H1 (cell line): Measurements from ENCODE around the gene EFCAB8.

ENCODE experiments used
- ATF2 ChIP-seq: IDR thresholded peaks from 2 replicates; pipeline ENCODE4 v1.6.1; 2012; ENCODE audit warnings: low read length, inconsistent platforms
- CEBPB ChIP-seq: IDR thresholded peaks from 2 replicates; pipeline ENCODE4 v1.6.1; 2012; ENCODE audit warnings: low read depth, low read length
- CTCF ChIP-seq, 3 experiments: IDR thresholded peaks; 1 replicate in 2 of 3; 2 replicates in 1 of 3; pipeline versions ENCODE4 v1.5.1 to v1.6.1; 2011; ENCODE audit warnings: low read length in 3 of 3, mild to moderate bottlenecking in 3 of 3, inconsistent platforms in 2 of 3, low read depth in 1 of 3, moderate library complexity in 1 of 3; ENCODE audit not compliant: insufficient read depth in 1 of 3; ENCODE audit errors: control extremely low read depth in 1 of 3
- EP300 ChIP-seq, 2 experiments: IDR thresholded peaks; 1 replicate in 1 of 2; 2 replicates in 1 of 2; pipeline ENCODE4 v1.6.1; 2011 to 2012; ENCODE audit warnings: low read depth in 2 of 2, low read length in 2 of 2, mild to moderate bottlenecking in 2 of 2, borderline replicate concordance in 1 of 2, inconsistent platforms in 1 of 2, moderate library complexity in 1 of 2
- EZH2 ChIP-seq: fragments of 200-600 bp; sonication (generic); IDR thresholded peaks from 2 replicates; pipeline ENCODE4 v1.7.1; 2012; ENCODE audit warnings: low read depth, mild to moderate bottlenecking, moderate library complexity, low read length, inconsistent platforms; ENCODE audit not compliant: severe bottlenecking
- HDAC2 ChIP-seq, 2 experiments: fragments of 300-600 bp in 1 of 2; sonication (generic) in 1 of 2; IDR thresholded peaks; 2 replicates each; pipeline ENCODE4 v1.6.1; 2011 to 2012; ENCODE audit warnings: low read depth in 2 of 2, low read length in 2 of 2, mild to moderate bottlenecking in 2 of 2, moderate library complexity in 2 of 2, borderline replicate concordance in 1 of 2, inconsistent platforms in 1 of 2
- KDM1A ChIP-seq: fragments of 200-600, 300-600 bp; sonication (generic); IDR thresholded peaks from 2 replicates; pipeline ENCODE4 v1.7.1; 2016; ENCODE audit warnings: mild to moderate bottlenecking, low read length, borderline replicate concordance
- MAFK ChIP-seq: IDR thresholded peaks from 2 replicates; pipeline ENCODE4 v1.6.1; 2012; ENCODE audit warnings: low read depth, mild to moderate bottlenecking, improper control_type of control experiment, low read length
- MAX ChIP-seq: IDR thresholded peaks from 2 replicates; pipeline ENCODE4 v1.6.1; 2012; ENCODE audit warnings: inconsistent platforms
- POLR2A ChIP-seq, 2 experiments: IDR thresholded peaks; 1 replicate in 1 of 2; 2 replicates in 1 of 2; pipeline ENCODE4 v1.6.1; 2011; ENCODE audit warnings: low read depth in 2 of 2, low read length in 2 of 2, mild to moderate bottlenecking in 2 of 2; ENCODE audit errors: control extremely low read depth in 1 of 2
- TEAD4 ChIP-seq: IDR thresholded peaks from 2 replicates; pipeline ENCODE4 v1.6.1; 2012; ENCODE audit warnings: low read depth, low read length, inconsistent platforms, mixed read lengths
- USF2 ChIP-seq: IDR thresholded peaks from 2 replicates; pipeline ENCODE4 v1.6.1; 2011; ENCODE audit warnings: low read length, improper control_type of control experiment
- YY1 ChIP-seq: IDR thresholded peaks from 2 replicates; pipeline ENCODE4 v1.6.1; 2011; ENCODE audit warnings: low read depth, mild to moderate bottlenecking, low read length
- ZNF274 ChIP-seq: IDR thresholded peaks from 2 replicates; pipeline ENCODE4 v1.7.0; 2012; ENCODE audit warnings: low read length, borderline replicate concordance; ENCODE audit errors: extremely low read depth

GRCh38 chr20:32906871-32907495 is 48.3 kb downstream of the EFCAB8 start:
- no peak for TF ChIP-seq ZNF274
- no peak for TF ChIP-seq CTCF (IDR thresholded peaks at IDR 0.05; ENCODE audit: control extremely low read depth in 1 of 3, insufficient read depth in 1 of 3, low read depth in 1 of 3, low read length in 3 of 3)
- no peak for TF ChIP-seq EZH2
- TF ChIP-seq POLR2A (IDR thresholded peaks at IDR 0.05; ENCODE audit: control extremely low read depth in 1 of 2, low read depth in 2 of 2, low read length in 2 of 2) = no peak
- no peak for TF ChIP-seq TEAD4
- no peak for TF ChIP-seq ATF2
- TF ChIP-seq USF2 = no peak
- no peak; the same call in 1 of the 2 replicates for TF ChIP-seq KDM1A
- no peak for TF ChIP-seq MAX
- TF ChIP-seq CEBPB = no peak
- TF ChIP-seq YY1 = no peak
- TF ChIP-seq EP300 (IDR thresholded peaks at IDR 0.05; ENCODE audit: borderline replicate concordance in 1 of 2, low read depth in 2 of 2, low read length in 2 of 2) = no peak
- no peak for TF ChIP-seq MAFK
- TF ChIP-seq HDAC2 (IDR thresholded peaks at IDR 0.05; ENCODE audit: borderline replicate concordance in 1 of 2, low read depth in 2 of 2, low read length in 2 of 2) = no peak
